AG10803 (cell line): Measurements from ENCODE around the gene SYDE2.

Experiments used
- DNase-seq: peaks from one replicate; pipeline ENCODE4 v3.0.0; 2010; ENCODE audit warnings: low read depth
- H3K4me3 ChIP-seq: 2 replicates; pipeline ENCODE4 v1.5.1; 2011; ENCODE audit warnings: mild to moderate bottlenecking, low read length, control low read depth
- TF ChIP-seq, protein P1 (sequence below): conservative IDR thresholded peaks from 2 replicates; pipeline ENCODE4 v1.5.1; 2011; ENCODE audit warnings: mild to moderate bottlenecking, low read length, control low read depth, inconsistent platforms

The SYDE2 gene

DNA sequence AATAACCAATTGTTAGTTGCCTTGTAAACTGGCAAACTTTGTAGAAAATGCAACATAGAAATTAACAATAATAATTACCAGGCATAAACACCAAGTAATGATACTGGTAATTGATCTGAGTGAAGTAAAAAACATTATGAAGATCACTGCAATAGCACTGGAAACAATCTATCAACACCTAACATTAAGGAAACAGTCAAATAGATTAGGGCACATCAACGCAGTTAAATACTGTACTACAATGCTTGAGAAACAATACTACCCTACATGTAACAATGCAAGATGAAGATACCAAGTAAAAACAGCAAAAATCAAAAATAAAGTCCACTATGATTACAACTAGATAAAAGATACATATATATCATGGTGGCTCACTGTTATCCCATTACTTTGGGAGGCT lies 16.6 kb downstream of the SYDE2 start:
- DNase-seq: no peak
- TF ChIP-seq, protein P1, sequence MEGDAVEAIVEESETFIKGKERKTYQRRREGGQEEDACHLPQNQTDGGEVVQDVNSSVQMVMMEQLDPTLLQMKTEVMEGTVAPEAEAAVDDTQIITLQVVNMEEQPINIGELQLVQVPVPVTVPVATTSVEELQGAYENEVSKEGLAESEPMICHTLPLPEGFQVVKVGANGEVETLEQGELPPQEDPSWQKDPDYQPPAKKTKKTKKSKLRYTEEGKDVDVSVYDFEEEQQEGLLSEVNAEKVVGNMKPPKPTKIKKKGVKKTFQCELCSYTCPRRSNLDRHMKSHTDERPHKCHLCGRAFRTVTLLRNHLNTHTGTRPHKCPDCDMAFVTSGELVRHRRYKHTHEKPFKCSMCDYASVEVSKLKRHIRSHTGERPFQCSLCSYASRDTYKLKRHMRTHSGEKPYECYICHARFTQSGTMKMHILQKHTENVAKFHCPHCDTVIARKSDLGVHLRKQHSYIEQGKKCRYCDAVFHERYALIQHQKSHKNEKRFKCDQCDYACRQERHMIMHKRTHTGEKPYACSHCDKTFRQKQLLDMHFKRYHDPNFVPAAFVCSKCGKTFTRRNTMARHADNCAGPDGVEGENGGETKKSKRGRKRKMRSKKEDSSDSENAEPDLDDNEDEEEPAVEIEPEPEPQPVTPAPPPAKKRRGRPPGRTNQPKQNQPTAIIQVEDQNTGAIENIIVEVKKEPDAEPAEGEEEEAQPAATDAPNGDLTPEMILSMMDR: no peak
- no peak overlapping the region for H3K4me3 ChIP-seq

DNA sequence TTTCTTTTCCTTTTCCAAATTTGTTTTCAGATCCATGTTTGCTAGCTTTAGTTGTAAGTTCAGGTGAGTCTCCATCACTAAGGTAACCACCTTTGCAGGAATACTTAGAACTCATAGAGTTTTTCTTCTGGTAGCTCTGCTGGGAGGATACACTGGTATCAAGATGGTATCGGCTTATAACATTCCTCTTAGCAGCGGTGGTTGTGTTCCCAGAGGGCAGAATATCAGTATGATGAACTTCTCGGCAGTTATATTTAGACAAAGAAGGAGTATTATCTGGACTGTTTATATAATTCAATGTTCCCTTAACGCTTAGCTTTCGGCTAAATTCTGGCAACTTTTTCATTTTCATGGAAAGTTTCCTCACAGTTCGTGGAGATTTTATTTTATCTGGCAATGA lies 18.1 kb downstream of the SYDE2 start:
- no peak for DNase-seq

DNA sequence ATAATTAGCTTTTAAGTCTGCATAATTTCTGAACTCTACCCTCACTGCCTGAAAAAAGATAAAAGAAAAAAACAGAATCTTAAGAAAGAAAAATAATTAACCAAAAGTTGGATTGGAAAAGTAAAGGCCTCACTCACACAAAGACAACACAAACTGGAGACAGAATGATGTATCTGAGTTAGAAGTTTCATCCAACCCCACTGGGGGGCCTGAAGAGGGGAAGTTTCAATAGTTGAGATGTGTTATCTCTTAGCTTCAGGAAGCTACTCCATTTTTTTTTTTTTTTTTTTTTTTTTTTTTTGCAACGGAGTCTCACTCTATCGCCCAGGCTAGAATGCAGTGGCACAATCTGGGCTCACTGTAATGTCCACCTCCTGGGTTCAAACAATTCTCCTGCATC lies 19.9 kb downstream of the SYDE2 start:
- TF ChIP-seq, protein P1: no peak
- DNase-seq: no peak

More for the DNA sequence above, 18.1 kb downstream of the SYDE2 start:
- TF ChIP-seq, protein P1: no peak
- H3K4me3 ChIP-seq: no peak overlapping the region

DNA sequence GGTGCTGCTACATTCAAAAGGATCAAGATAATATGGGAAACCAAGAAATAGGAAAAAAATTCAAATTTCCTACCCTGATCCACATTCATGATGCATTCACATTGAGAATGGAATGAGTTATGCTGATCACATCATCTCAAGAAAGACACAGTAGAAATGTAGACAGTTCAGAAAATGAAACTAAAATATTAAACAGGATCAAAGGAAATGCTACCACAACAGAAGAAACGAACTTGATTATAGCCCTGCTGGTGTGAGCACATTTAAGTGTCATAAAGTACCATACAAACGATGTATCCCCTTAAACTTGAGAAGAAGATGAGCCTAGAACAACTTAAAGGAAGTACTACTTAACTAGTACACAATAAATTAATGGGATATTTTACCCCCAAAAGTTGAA lies 21.3 kb downstream of the SYDE2 start:
- no peak for DNase-seq
- TF ChIP-seq, protein P1: no peak
- no peak overlapping the region for H3K4me3 ChIP-seq

More for the DNA sequence above, 19.9 kb downstream of the SYDE2 start:
- H3K4me3 ChIP-seq: no peak overlapping the region

DNA sequence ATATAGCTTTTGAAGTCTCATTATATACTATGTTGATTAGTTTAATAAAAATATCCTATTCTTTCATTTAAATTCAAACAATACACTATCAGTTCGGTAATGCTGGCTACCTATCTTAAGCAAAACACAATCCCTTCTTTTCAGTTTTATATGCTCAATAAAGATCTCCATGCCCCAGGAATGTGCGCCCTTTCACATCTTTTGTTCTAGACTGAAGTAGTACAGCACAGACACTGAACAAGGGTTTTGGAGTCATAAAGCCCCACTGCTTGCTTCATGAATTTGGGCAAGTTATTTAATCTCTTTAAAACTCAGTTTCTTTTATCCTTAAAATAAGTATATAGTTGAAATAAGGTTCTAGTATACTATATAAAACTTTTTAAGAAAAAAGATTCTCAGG lies 22.4 kb downstream of the SYDE2 start:
- no peak overlapping the region for H3K4me3 ChIP-seq
- no peak for DNase-seq
- TF ChIP-seq, protein P1: no peak

DNA sequence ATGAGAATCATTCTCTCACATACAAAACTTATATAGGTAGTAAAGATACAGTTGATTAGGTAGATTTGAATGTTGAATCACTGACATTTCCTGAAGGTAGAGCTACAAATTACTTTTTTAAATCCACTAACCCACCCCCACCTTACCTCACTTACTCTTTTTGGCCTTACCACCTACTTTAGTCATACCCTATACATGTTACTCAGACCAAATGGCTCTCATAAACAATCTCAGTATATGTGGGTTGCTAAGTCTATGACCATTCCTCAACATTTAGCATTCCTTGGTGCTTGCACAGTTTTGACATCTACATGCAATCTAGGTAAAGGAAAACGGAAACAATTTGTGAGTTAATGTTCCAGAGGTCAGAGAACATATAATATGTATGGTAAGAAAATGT lies 26.3 kb downstream of the SYDE2 start:
- no peak for DNase-seq
- TF ChIP-seq, protein P1: no peak
- H3K4me3 ChIP-seq: no peak overlapping the region

DNA sequence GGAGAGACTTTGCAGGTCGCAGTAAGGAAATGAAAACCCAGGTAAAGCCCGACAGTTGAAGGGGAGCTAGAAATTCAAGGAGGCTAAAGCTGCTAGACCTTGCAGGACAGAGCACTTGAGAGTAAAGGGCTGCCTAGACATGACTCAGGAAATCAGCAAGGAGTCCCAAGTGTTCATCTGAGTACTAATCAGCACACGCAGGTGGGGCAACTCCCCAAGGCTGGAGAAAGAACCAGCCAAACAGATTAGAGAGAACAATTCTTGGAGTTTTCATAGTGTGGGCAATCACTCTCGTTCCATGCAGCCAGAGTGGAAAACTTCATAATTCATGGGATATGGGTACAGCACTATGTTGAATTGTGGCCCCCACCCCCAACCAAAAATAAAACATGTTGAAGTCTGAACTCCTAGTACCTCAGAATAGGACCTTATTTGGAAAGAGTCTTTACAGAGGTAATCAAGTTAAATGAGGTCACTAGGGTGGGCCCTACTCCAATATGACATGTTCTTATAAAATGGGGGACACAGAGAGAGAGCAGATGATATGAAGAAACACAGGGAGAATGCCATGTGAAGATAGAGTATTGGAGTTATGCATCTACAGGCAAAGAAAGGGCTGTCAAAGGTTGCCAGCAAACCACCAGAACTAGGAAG lies 28.0 kb downstream of the SYDE2 start:
- no peak overlapping the region for H3K4me3 ChIP-seq
- no peak for DNase-seq
- TF ChIP-seq, protein P1: no peak
